Measurements from ENCODE around the gene PRUNE2. TPM values are rescaled to one million over a fixed set of nuclear protein-coding genes. Genes with fewer than 3 reads are reported as not detected.

PRUNE2 gene
- total and polyA plus RNA-seq, 4 donors, result 1.3 to 4.5 (median 1.6) TPM

DNA sequence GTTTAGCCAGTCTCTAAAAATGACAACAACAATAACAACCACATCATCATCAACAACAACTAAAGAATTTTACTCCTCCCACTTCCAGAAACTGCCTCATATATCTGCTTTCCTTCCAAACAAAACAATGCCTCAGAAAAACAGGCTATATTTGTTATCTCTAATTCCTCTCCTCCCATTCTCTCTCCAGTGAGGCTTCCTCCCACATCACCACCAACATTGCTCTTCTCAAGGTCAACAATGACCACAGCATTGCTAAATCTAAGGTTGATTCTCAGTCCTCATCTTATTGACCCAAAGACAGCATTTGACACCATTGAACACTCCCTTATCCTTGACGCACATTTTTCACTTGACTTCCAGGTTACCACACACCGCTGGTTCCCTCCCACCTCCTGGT, 38.1 kb upstream of the PRUNE2 start:
- H3K27me3 ChIP-seq (ENCODE audit: control insufficient read depth in 4 of 4, insufficient read depth in 4 of 4, low read length in 3 of 4), result no peaks in the 10 kb centered on the region

More for the DNA sequence above, 38.1 kb upstream of the PRUNE2 start:
- no peaks in the 10 kb centered on the region for H3K4me1 ChIP-seq (ENCODE audit: control insufficient read depth in 4 of 4, insufficient read depth in 4 of 4, low read length in 3 of 4)
- H3K9me3 ChIP-seq (ENCODE audit: control insufficient read depth in 4 of 4, low read length in 3 of 4), result no peaks in the 10 kb centered on the region
- H3K27ac ChIP-seq (ENCODE audit: low read depth in 1 of 2, low read length in 2 of 2), result no peak overlapping the region
- WGBS, result 79% methylated on average over 2 of the region's 2 CpGs
- DNase-seq (ENCODE audit: low spot score), result no peak
- no peak overlapping the region for H3K9ac ChIP-seq (ENCODE audit: low read depth in 1 of 2, low read length in 2 of 2)
- no peak overlapping the region for H3K4me3 ChIP-seq (ENCODE audit: low read depth in 1 of 3, low read length in 3 of 3)
- no peak for TF ChIP-seq NR2F2 (IDR thresholded peaks at IDR 0.05)
- no peak for TF ChIP-seq FOXA2 (IDR thresholded peaks at IDR 0.05)
- TF ChIP-seq, protein P1, sequence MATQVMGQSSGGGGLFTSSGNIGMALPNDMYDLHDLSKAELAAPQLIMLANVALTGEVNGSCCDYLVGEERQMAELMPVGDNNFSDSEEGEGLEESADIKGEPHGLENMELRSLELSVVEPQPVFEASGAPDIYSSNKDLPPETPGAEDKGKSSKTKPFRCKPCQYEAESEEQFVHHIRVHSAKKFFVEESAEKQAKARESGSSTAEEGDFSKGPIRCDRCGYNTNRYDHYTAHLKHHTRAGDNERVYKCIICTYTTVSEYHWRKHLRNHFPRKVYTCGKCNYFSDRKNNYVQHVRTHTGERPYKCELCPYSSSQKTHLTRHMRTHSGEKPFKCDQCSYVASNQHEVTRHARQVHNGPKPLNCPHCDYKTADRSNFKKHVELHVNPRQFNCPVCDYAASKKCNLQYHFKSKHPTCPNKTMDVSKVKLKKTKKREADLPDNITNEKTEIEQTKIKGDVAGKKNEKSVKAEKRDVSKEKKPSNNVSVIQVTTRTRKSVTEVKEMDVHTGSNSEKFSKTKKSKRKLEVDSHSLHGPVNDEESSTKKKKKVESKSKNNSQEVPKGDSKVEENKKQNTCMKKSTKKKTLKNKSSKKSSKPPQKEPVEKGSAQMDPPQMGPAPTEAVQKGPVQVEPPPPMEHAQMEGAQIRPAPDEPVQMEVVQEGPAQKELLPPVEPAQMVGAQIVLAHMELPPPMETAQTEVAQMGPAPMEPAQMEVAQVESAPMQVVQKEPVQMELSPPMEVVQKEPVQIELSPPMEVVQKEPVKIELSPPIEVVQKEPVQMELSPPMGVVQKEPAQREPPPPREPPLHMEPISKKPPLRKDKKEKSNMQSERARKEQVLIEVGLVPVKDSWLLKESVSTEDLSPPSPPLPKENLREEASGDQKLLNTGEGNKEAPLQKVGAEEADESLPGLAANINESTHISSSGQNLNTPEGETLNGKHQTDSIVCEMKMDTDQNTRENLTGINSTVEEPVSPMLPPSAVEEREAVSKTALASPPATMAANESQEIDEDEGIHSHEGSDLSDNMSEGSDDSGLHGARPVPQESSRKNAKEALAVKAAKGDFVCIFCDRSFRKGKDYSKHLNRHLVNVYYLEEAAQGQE (IDR thresholded peaks at IDR 0.05), result no peak
- TF ChIP-seq TAF1 (conservative IDR thresholded peaks at IDR 0.05), result no peak
- TF ChIP-seq YY1 (IDR thresholded peaks at IDR 0.05), result no peak
- no peak for TF ChIP-seq EGR1 (IDR thresholded peaks at IDR 0.05; ENCODE audit: low read depth in 2 of 2)
- no peak for TF ChIP-seq RAD21 (IDR thresholded peaks at IDR 0.05)
- TF ChIP-seq, protein P2, sequence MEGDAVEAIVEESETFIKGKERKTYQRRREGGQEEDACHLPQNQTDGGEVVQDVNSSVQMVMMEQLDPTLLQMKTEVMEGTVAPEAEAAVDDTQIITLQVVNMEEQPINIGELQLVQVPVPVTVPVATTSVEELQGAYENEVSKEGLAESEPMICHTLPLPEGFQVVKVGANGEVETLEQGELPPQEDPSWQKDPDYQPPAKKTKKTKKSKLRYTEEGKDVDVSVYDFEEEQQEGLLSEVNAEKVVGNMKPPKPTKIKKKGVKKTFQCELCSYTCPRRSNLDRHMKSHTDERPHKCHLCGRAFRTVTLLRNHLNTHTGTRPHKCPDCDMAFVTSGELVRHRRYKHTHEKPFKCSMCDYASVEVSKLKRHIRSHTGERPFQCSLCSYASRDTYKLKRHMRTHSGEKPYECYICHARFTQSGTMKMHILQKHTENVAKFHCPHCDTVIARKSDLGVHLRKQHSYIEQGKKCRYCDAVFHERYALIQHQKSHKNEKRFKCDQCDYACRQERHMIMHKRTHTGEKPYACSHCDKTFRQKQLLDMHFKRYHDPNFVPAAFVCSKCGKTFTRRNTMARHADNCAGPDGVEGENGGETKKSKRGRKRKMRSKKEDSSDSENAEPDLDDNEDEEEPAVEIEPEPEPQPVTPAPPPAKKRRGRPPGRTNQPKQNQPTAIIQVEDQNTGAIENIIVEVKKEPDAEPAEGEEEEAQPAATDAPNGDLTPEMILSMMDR (IDR thresholded peaks at IDR 0.05; ENCODE audit: low read depth, low read length, missing input control), result no peak
- TF ChIP-seq, protein P3, sequence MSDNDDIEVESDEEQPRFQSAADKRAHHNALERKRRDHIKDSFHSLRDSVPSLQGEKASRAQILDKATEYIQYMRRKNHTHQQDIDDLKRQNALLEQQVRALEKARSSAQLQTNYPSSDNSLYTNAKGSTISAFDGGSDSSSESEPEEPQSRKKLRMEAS (IDR thresholded peaks at IDR 0.05), result no peak
- TF ChIP-seq RXRA (IDR thresholded peaks at IDR 0.05), result no peak
- no peak for TF ChIP-seq ZBTB33 (IDR thresholded peaks at IDR 0.05)
- TF ChIP-seq SP1 (IDR thresholded peaks at IDR 0.05), result no peak
- TF ChIP-seq GABPA (IDR thresholded peaks at IDR 0.05 in 1 of 2, conservative IDR thresholded peaks at IDR 0.05 in 1 of 2), result no peak
- TF ChIP-seq, protein P4, sequence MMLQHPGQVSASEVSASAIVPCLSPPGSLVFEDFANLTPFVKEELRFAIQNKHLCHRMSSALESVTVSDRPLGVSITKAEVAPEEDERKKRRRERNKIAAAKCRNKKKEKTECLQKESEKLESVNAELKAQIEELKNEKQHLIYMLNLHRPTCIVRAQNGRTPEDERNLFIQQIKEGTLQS (IDR thresholded peaks at IDR 0.05), result no peak
- no peak for TF ChIP-seq FOXA1 (IDR thresholded peaks at IDR 0.05)
- no peak for TF ChIP-seq HNF4A (conservative IDR thresholded peaks at IDR 0.05)
- no peak for TF ChIP-seq JUND (IDR thresholded peaks at IDR 0.05)
- TF ChIP-seq HNF4G (IDR thresholded peaks at IDR 0.05), result no peak
- no peaks in the 10 kb centered on the region for H3K36me3 ChIP-seq (ENCODE audit: control insufficient read depth in 4 of 4, insufficient read depth in 3 of 4, low read depth in 1 of 4, low read length in 3 of 4)
